ENCODE data around the gene DAZAP1.

DAZAP1 gene

GRCh38 chr19:1393841-1394240 lies 13.5 kb upstream of the DAZAP1 start:
- no peak for DNase-seq (ENCODE audit: low spot score)

- no peak for DNase-seq (ENCODE audit: low spot score)
These were observed 12.9 kb upstream of the DAZAP1 start for GRCh38 chr19:1394252-1395193.

GRCh38 chr19:1395194-1396018 lies 12.0 kb upstream of the DAZAP1 start:
- no peak for DNase-seq (ENCODE audit: low spot score)

- DNase-seq (ENCODE audit: low spot score) = no peak
These were observed 11.2 kb upstream of the DAZAP1 start for GRCh38 chr19:1396019-1396767.

DNA sequence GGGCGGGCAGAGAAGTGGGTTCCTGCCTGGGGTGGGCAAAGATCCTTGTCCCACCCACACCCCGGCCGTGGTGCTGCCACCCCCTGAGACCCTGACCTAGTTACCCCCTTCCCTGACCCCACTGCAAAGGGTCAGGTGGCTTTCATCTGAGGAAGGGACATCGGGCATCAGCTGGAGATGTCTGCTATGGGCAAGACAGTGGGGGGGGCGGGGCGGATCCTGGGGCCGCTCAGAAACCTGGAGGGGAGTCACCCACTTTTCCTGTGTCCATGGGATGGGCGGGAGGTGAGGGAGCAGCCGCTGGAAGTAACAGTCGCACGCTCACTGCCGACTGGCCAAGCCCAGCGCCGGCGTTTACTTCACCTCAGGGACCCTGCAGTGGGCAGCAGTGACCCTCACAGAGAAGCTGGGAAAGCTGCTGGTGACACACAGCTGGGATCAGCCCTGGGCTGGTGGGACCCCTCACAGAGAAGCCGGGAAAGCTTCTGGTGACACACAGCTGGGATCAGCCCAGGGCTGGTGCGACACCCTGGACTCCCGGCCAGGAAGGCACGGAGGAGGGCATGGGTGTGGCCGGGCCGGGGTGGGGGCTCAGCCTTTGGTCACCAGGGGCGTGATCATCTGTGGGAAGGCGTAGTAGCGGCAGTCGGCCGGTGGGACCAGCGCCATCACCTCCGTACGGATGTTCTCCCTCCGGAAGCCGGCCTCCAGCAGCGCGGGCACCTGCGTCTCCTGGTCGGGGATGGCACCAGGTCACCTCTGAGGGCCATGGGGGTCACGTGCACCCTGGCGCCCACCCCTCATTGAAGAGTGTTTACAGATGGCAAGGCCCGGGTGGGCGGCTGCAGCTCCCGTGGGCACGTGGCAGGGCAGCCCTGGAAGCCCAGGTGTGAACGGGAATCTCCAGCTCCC lies 10.4 kb upstream of the DAZAP1 start:
- DNase-seq (ENCODE audit: low spot score) = no peak

- DNase-seq (ENCODE audit: low spot score) = no peak
These were observed 9.5 kb upstream of the DAZAP1 start for GRCh38 chr19:1397838-1398237.

GRCh38 chr19:1399079-1399478 lies 8.3 kb upstream of the DAZAP1 start:
- no peak for DNase-seq (ENCODE audit: low spot score)

GRCh38 chr19:1399745-1400144 lies 7.6 kb upstream of the DAZAP1 start:
- no peak for DNase-seq (ENCODE audit: low spot score)

DNA sequence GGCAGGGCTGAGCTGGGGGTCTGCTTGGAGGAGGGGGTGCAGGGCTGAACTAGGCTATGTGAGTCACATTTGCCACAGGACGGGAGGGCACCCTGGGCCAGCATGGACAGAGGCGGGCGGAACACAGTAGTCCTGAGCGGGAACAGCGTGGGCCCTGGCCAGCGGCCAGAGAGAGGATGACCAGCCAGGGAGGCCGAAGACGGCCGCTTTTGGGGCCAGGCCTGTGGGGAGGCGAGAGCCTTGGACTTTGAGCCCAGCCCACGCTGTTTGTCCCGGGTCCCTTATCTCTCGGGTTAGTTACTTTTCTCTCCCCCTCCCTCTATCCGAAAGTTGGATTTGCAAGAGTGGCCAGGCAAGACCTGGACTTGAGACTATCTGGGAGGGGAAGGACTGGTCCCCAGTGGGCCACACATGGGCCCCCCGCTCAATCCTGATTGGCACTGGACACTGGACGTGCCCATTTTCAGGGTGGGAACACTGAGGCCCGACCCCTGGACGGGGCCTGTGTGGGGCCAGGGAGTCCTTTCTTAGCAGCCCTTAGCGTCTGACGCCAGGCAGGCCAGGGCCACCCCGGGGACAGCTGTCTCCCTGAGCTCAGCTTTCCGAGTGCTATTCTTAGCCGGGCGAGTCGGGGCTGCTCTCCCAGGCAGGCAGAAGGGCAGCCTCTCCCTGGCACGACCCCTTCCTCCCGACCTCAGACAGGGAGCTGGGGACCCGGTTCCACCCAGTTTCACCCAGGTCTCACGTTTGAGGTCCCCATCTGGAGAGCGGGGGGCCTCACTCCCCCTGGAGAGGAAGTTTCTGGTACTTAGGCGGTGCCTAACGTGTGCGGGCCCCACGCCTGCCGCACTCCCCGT lies 6.9 kb upstream of the DAZAP1 start:
- no peak for DNase-seq (ENCODE audit: low spot score)

DNA sequence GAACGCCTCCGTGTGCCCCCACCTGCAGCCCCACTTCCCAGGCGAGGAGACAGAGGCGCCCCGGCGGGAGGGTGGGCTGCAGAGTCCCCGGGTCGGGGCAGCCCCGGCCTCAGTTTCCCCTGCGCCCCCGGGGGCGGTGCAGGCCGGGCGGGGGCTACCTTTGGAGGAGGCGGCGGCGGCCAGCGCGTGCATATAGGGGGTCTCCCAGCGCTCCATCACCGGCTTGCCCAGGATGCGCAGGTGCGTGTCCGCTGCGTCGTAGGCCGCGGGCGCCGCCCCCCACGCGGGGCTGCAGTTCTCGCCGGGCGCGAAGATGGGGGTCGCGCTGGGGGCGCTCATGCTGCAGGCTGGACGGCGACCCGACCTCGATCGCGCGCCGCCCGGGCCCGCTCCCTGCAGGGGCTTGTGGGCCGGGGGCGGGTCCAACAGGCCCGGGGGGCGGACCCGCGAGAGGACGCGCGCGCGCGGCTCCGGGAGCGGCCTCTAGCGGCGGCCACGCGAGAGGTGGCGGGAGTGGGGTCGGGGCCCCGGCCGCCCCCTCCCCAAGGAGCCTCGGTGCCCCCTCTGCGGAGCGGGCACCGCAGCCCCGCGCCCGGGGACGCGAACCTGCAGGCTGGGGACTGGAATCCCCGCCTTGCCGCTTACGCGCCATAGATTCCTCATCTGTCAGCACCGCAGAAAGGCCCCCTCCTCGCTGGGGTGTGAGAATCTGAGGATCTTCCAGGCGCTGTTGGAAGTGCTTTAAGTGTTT lies 6.1 kb upstream of the DAZAP1 start, which contains the start of gene GAMT:
Gene GAMT (minus strand): TSS at position 405 of the 751 bp plus-strand sequence. CDS start 66 bp downstream, at position 339.
- peak; percentile 47 for DNase-seq (ENCODE audit: low spot score)

- no peak for DNase-seq (ENCODE audit: low spot score)
These were observed 5.5 kb upstream of the DAZAP1 start for GRCh38 chr19:1401889-1402217.

DNA sequence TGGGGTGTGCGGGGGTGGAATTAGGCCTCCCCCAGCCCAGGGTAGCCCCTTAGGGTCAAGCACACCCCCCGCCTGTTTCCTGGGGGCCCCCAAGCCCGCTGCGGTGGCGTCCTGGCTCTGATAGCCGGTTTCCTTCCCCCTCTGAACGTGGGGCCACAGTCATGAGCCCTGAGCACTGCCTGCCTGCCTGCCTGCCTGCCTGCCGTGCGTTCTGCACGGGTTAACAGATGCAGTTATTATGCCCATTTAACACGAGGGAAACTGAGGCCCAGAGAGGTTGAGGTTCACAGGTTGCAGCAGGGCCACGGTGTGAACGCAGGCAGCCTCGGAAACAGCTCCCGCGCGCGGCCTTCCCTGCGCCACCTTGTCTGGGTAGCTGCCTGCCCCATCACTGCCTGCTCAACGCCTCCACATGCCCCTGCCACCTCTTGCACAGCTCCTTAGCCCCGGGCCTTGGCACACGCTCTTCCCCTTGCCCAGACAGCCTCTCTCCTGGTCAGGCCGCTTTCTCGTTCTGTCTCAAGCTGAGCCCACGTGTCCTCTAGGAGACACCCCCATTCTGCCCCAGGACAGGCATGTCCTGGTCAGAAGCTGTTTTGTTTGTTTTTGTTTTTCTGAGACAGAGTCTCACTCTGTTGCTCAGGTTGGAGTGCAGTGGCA lies 4.8 kb upstream of the DAZAP1 start:
- DNase-seq (ENCODE audit: low spot score) = no peak

DNA sequence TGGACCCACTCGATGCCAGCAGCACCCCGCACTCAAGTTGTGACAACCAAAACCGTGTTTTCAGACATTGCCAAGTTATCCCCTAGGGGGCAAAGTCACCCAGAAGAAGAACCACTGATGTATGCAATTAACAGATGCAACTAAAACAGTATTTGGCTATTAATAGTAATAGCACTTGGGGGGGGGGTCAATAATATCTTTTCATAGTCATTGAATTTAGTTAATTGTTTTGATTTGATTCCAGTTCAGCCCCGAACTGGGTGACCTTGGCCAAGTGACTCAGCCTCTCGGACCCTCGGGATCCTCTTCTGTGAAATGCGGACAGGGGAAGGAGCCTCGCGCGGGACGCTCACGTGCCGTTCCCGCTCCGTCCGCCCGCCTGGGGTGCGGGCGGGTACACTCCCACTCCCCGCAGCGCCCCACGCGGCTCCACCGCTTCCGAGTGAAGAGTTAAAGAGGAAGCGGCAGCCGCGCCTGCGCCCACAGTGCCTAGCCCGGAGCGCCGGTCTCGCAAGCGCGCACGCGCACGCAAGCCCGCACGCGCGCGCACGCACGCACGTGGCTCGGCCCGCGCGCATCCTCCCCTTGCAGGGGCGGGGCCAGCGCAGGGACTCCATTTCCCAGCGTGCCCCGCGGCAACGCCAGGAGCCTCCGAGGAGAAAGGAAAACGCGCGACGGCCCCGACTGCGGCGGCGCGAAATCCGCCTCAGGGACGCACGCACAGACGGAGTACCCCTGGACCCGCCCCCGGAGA lies 435 bp upstream of the DAZAP1 start:
- peak; percentile 99 for DNase-seq (ENCODE audit: low spot score)

- peak; percentile 50 for DNase-seq (ENCODE audit: low spot score)
These were observed 1.2 kb downstream of the DAZAP1 start for GRCh38 chr19:1408300-1409203.

DNA sequence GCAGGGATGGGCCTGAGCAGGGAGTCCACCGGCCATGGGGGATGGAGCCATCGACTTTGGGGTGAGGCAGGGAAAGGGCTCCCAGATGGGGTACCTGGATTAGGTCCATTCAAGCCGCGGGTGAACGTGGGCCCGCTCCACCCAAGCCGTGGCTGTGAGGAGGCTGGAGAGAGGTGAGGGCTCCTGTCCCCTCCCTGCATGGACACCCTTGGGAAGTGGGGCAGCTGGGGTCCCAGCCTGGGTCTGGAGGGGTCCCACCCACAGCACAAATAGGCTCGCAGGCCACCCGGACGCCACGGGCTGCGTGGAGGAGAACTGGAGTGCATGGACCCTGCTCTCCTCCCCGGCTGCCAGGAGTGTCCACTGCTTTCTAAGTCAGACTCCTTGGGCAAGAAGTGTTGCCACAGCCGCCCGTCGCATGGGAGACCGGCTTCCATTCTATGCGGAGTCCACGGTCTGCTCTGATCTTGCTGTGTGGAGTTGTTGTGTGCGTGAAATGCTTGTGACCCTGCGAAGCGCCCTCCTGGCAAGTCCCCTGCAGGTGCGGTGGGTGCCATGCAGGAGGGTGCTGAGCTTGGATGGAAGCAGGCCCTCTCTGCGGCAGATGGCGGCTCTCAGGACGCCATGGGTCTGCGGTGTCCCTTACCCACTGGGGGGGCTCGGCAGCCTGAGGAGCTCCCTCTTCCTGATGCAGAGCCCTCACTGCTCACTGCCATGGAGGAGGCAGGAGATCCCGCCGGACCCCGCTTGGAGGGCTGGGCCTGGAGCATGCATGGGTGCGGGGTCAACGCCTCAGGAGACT lies 2.0 kb downstream of the DAZAP1 start:
- no peak for DNase-seq (ENCODE audit: low spot score)

DNA sequence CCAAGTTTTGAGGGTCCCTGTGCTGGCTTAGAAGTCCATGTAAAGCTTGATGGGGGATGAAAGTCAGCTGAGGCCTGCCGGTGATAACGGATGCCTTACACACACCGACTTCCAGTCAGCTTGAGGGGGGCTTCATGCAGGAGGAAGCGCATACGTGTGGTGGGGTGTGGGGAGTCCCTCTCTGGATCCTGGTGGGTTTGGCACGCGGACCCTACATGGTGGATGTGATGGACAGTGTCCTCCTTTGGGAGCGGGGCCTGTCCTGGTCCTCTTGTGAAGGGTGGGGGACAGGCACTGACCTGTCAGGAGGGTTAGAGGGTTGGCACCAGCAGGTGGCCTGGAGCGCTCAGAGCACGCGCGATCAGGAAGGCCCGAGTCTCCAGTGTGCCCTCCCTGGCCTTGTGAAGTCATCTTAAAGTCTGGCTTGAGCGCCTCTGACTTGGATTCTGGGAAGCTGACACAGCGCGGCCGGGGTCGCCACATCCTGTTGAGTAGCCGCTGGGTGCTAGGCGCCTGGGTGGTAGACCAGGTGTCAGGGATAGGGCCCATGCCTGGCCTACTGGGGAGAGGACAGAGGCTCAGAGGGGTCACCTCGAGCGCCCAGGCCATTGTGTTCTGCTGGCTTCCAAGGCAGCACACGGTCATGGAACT lies 2.9 kb downstream of the DAZAP1 start:
- no peak for DNase-seq (ENCODE audit: low spot score)
